Measurements from ENCODE around the gene CDH4.

Gene CDH4

GRCh38 chr20:61515922-61516321 lies 263.9 kb downstream of the CDH4 start:
- H3K4me3 ChIP-seq (replicated peaks; ENCODE audit: low read depth, low read length), result no peak overlapping the region
- no peak for TF ChIP-seq CTCF (IDR thresholded peaks at IDR 0.05; ENCODE audit: low read length, missing control alignments)
- no peak for DNase-seq (ENCODE audit: low read depth)

GRCh38 chr20:61516346-61517208 lies 264.5 kb downstream of the CDH4 start:
- H3K4me3 ChIP-seq (replicated peaks; ENCODE audit: low read depth, low read length), result no peak overlapping the region
- DNase-seq (ENCODE audit: low read depth), result no peak
- no peak for TF ChIP-seq CTCF (IDR thresholded peaks at IDR 0.05; ENCODE audit: low read length, missing control alignments)

GRCh38 chr20:61517419-61517818 lies 265.4 kb downstream of the CDH4 start:
- no peak for DNase-seq (ENCODE audit: low read depth)
- no peak for TF ChIP-seq CTCF (IDR thresholded peaks at IDR 0.05; ENCODE audit: low read length, missing control alignments)
- H3K4me3 ChIP-seq (replicated peaks; ENCODE audit: low read depth, low read length), result no peak overlapping the region

- no peak for DNase-seq (ENCODE audit: low read depth)
These were observed 266.4 kb downstream of the CDH4 start for GRCh38 chr20:61518424-61518951.

GRCh38 chr20:61519488-61519887 lies 267.4 kb downstream of the CDH4 start:
- no peak overlapping the region for H3K4me3 ChIP-seq (replicated peaks; ENCODE audit: low read depth, low read length)
- no peak for DNase-seq (ENCODE audit: low read depth)
- no peak for TF ChIP-seq CTCF (IDR thresholded peaks at IDR 0.05; ENCODE audit: low read length, missing control alignments)

More at GRCh38 chr20:61518424-61518951, 266.4 kb downstream of the CDH4 start:
- no peak overlapping the region for H3K4me3 ChIP-seq (replicated peaks; ENCODE audit: low read depth, low read length)
- TF ChIP-seq CTCF (IDR thresholded peaks at IDR 0.05; ENCODE audit: low read length, missing control alignments), result no peak

GRCh38 chr20:61520076-61520892 lies 268.2 kb downstream of the CDH4 start:
- no peak for TF ChIP-seq CTCF (IDR thresholded peaks at IDR 0.05; ENCODE audit: low read length, missing control alignments)

More at GRCh38 chr20:61520076-61520892, 268.2 kb downstream of the CDH4 start:
- DNase-seq (ENCODE audit: low read depth), result no peak
- H3K4me3 ChIP-seq (replicated peaks; ENCODE audit: low read depth, low read length), result no peak overlapping the region
